Panc1 (cell line): ENCODE data around the gene SLC12A4. TPM values are rescaled to one million over a fixed set of nuclear protein-coding genes. Genes with fewer than 3 reads are reported as not detected.
"Not testable (repeated sequence)": the region's sequence is repeated elsewhere in the genome, so short reads cannot be mapped to it uniquely, and the experiment has no call there.

Source experiments
- ATAC-seq: fragments of 200-7000 bp; cut with Tn5 transposase; 2 replicates; pipeline ENCODE4 v1.9.1; 2020; ENCODE audit warnings: mild to moderate bottlenecking, moderate library complexity
- BruUV-seq: library from RNA; stranded (reverse); fragments of 400-500 nt; replicated peaks from 2 replicates; lab custom pipeline; 2021; lab: Mats Ljungman, UMichigan
- CTCF ChIA-PET: fragments of 300-600 bp; sonication (Branson Sonifier 250); formaldehyde crosslinking; loops from one replicate; lab custom pipeline; 2022; ENCODE audit warnings: antibody characterized with exemption; lab: Charles Lee
- POLR2A ChIA-PET: fragments of 300-600 bp; sonication (Branson Sonifier 250); formaldehyde crosslinking; loops from one replicate; lab custom pipeline; 2022; ENCODE audit warnings: antibody characterized with exemption; lab: Charles Lee
- DNase-seq: peaks from one replicate; pipeline ENCODE4 v3.0.0-alpha.2; 2010; ENCODE audit warnings: low read depth, low spot score
- H3K27ac ChIP-seq: 2 replicates; pipeline ENCODE4 v1.5.1; 2011; ENCODE audit warnings: mild to moderate bottlenecking, low read length, inconsistent platforms
- H3K27me3 ChIP-seq: fragments of 200-500 bp; sonication (Bioruptor generic); 2 replicates; pipeline ENCODE4 v1.6.0; 2014; ENCODE audit warnings: low read length, inconsistent platforms; ENCODE audit not compliant: control insufficient read depth, insufficient read depth
- H3K36me3 ChIP-seq: fragments of 200-500 bp; sonication (Bioruptor generic); 2 replicates; pipeline ENCODE4 v1.5.1; 2014; ENCODE audit warnings: inconsistent platforms, mild to moderate bottlenecking, low read length, moderate library complexity; ENCODE audit not compliant: control insufficient read depth, insufficient read depth
- H3K4me1 ChIP-seq: 2 replicates; pipeline ENCODE4 v1.5.1; 2011; ENCODE audit warnings: inconsistent platforms, mild to moderate bottlenecking, low read length, moderate library complexity; ENCODE audit not compliant: control insufficient read depth, insufficient read depth
- H3K4me3 ChIP-seq, 2 experiments: 2 replicates each; pipeline ENCODE4 v1.5.1; 2011 to 2012; ENCODE audit warnings: low read depth in 2 of 2, low read length in 2 of 2, mild to moderate bottlenecking in 2 of 2, inconsistent platforms in 1 of 2, moderate library complexity in 1 of 2
- H3K9me3 ChIP-seq: fragments of 200-500 bp; sonication (Bioruptor generic); 2 replicates; pipeline ENCODE4 v1.5.1; 2014; ENCODE audit warnings: low read depth, mild to moderate bottlenecking, inconsistent platforms, low read length, moderate library complexity; ENCODE audit not compliant: control insufficient read depth, insufficient read depth
- CTCF ChIP-seq: fragments of 450-650 bp; IDR thresholded peaks from 2 replicates; pipeline ENCODE4 v1.5.1; 2017; ENCODE audit warnings: mild to moderate bottlenecking
- POLR2AphosphoS5 ChIP-seq: IDR thresholded peaks from 2 replicates; pipeline ENCODE4 v1.6.1; 2012; ENCODE audit warnings: mild to moderate bottlenecking, low read depth, low read length, moderate library complexity
- REST ChIP-seq, 2 experiments: IDR thresholded peaks; 2 replicates each; pipeline ENCODE4 v1.6.1; 2011 to 2012; ENCODE audit warnings: low read depth in 2 of 2, control low read depth in 1 of 2, low read length in 1 of 2, mild to moderate bottlenecking in 1 of 2, moderate library complexity in 1 of 2; ENCODE audit not compliant: insufficient read depth in 1 of 2
- SIN3A ChIP-seq: IDR thresholded peaks from 2 replicates; pipeline ENCODE4 v1.6.1; 2012; ENCODE audit warnings: low read depth, mild to moderate bottlenecking, low read length, moderate library complexity, borderline replicate concordance; ENCODE audit not compliant: insufficient read depth
- TCF7L2 ChIP-seq: IDR thresholded peaks from 2 replicates; pipeline ENCODE4 v1.6.1; 2011; ENCODE audit warnings: mild to moderate bottlenecking, low read depth, low read length, inconsistent platforms
- in situ Hi-C: cut with HindIII; loops from 2 replicates; pipeline ENCODE4 v1.10.0; 2016; ENCODE audit warnings: low sequenced_read_pairs, low pct_unique_long_range_greater_than_20kb
- intact Hi-C: fragments of 100-400 bp; cut with micrococcal nuclease; formaldehyde crosslinking; loops from one replicate; pipeline ENCODE4 v1.10.0; 2022; ENCODE audit not compliant: unreplicated experiment
- total RNA-seq: library from RNA; stranded (reverse); gene quantifications from one replicate; pipeline ENCODE4 v1.2.1, GENCODE V29; 2021; ENCODE audit not compliant: unreplicated experiment

Gene SLC12A4
- total RNA-seq, 1 experiment from 2014 or later = 31.8 TPM

GRCh38 chr16:67999985-68000384 lies 31.5 kb upstream of the SLC12A4 start:
- ATAC-seq = no peak
- CTCF ChIA-PET = interaction anchor here (0.7 kb wide), 1 partner anchor 117 kb away, joined by 7 read pairs; no protein-coding TSS in a partner anchor

GRCh38 chr16:67998779-67999688 lies 30.6 kb upstream of the SLC12A4 start, which contains the start of gene DPEP2:
DPEP2 (minus strand) TSS chr16:67999484; CDS start chr16:67993212, 6,272 bp downstream.
- ATAC-seq, BruUV-seq, DNase-seq, H3K4me3 ChIP-seq, H3K36me3 ChIP-seq, H3K27ac ChIP-seq, H3K9me3 ChIP-seq, H3K4me1 ChIP-seq, in situ Hi-C loops, POLR2A ChIA-PET, CTCF ChIA-PET, H3K27me3 ChIP-seq, intact Hi-C loops: not testable (repeated sequence)

More at GRCh38 chr16:67999985-68000384, 31.5 kb upstream of the SLC12A4 start:
- no peak overlapping the region for H3K27ac ChIP-seq
- no peaks in the 10 kb centered on the region for H3K4me1 ChIP-seq
- no TSS peak for BruUV-seq
- TF ChIP-seq CTCF = no peak
- no peak for TF ChIP-seq REST (IDR thresholded peaks at IDR 0.05; ENCODE audit: insufficient read depth in 1 of 2, low read depth in 2 of 2, low read length in 1 of 2)
- no peak for TF ChIP-seq TCF7L2
- no peak for TF ChIP-seq SIN3A
- TF ChIP-seq POLR2AphosphoS5 = no peak
- POLR2A ChIA-PET = no interaction called here
- intact Hi-C loops (no loop called here), in situ Hi-C loops (no loop called here)
- DNase-seq = no peak
- H3K4me3 ChIP-seq = no peak overlapping the region
- no peaks in the 10 kb centered on the region for H3K36me3 ChIP-seq
- no peaks in the 10 kb centered on the region for H3K27me3 ChIP-seq
- H3K9me3 ChIP-seq = no peaks in the 10 kb centered on the region

- BruUV-seq, H3K27ac ChIP-seq, POLR2A ChIA-PET, H3K4me3 ChIP-seq, in situ Hi-C loops, H3K36me3 ChIP-seq, ATAC-seq, H3K27me3 ChIP-seq, DNase-seq, H3K9me3 ChIP-seq, H3K4me1 ChIP-seq, intact Hi-C loops: not testable (repeated sequence)
- CTCF ChIA-PET = interaction anchor here (0.5 to 0.6 kb wide), 2 partner anchors 21 to 39 kb away, joined by 3 read pairs; no protein-coding TSS in a partner anchor
Observed at GRCh38 chr16:67998231-67998778, 29.9 kb upstream of the SLC12A4 start.
